DMS 273 (cell line): ENCODE results near the gene CPNE8.

Experiments
- DNase-seq: peaks from one replicate; lab custom pipeline; 2025; ENCODE audit not compliant: unreplicated experiment; lab: John Stamatoyannopoulos, UW

Gene CPNE8

GRCh38 chr12:38898001-38898684 is 7.2 kb downstream of the CPNE8 start:
- DNase-seq: no peak

GRCh38 chr12:38895446-38895845 is 9.9 kb downstream of the CPNE8 start:
- no peak for DNase-seq

GRCh38 chr12:38892976-38893375 is 12.4 kb downstream of the CPNE8 start:
- no peak for DNase-seq

- no peak for DNase-seq
Observed at GRCh38 chr12:38892087-38892786, 13.2 kb downstream of the CPNE8 start.

GRCh38 chr12:38890102-38890855 is 15.1 kb downstream of the CPNE8 start:
- DNase-seq: no peak

- no peak for DNase-seq
Observed at GRCh38 chr12:38889297-38889815, 16.0 kb downstream of the CPNE8 start.

- DNase-seq: no peak
Observed at GRCh38 chr12:38887770-38888169, 17.6 kb downstream of the CPNE8 start.

GRCh38 chr12:38886931-38887330 is 18.5 kb downstream of the CPNE8 start:
- no peak for DNase-seq

- no peak for DNase-seq
Observed at GRCh38 chr12:38886064-38886463, 19.3 kb downstream of the CPNE8 start.

GRCh38 chr12:38884666-38885065 is 20.7 kb downstream of the CPNE8 start:
- DNase-seq: no peak

GRCh38 chr12:38883629-38884134 is 21.7 kb downstream of the CPNE8 start:
- no peak for DNase-seq

GRCh38 chr12:38880288-38880687 is 25.1 kb downstream of the CPNE8 start:
- no peak for DNase-seq

GRCh38 chr12:38878986-38879385 is 26.4 kb downstream of the CPNE8 start:
- no peak for DNase-seq

GRCh38 chr12:38878333-38878705 is 27.1 kb downstream of the CPNE8 start:
- DNase-seq: no peak

GRCh38 chr12:38875586-38876228 is 29.7 kb downstream of the CPNE8 start:
- no peak for DNase-seq

- no peak for DNase-seq
Observed at GRCh38 chr12:38872561-38872960, 32.8 kb downstream of the CPNE8 start.

GRCh38 chr12:38872156-38872555 is 33.2 kb downstream of the CPNE8 start:
- no peak for DNase-seq

- DNase-seq: no peak
Observed at GRCh38 chr12:38869036-38869435, 36.4 kb downstream of the CPNE8 start.

GRCh38 chr12:38850461-38850860 is 54.9 kb downstream of the CPNE8 start:
- DNase-seq: no peak

- DNase-seq: no peak
Observed at GRCh38 chr12:38847247-38847646, 58.1 kb downstream of the CPNE8 start.

GRCh38 chr12:38844267-38844666 is 61.1 kb downstream of the CPNE8 start:
- no peak for DNase-seq
